ENCODE results near the gene TTC13. TPM values are rescaled to one million over a fixed set of nuclear protein-coding genes. Genes with fewer than 3 reads are reported as not detected.

TTC13 gene, protein sequence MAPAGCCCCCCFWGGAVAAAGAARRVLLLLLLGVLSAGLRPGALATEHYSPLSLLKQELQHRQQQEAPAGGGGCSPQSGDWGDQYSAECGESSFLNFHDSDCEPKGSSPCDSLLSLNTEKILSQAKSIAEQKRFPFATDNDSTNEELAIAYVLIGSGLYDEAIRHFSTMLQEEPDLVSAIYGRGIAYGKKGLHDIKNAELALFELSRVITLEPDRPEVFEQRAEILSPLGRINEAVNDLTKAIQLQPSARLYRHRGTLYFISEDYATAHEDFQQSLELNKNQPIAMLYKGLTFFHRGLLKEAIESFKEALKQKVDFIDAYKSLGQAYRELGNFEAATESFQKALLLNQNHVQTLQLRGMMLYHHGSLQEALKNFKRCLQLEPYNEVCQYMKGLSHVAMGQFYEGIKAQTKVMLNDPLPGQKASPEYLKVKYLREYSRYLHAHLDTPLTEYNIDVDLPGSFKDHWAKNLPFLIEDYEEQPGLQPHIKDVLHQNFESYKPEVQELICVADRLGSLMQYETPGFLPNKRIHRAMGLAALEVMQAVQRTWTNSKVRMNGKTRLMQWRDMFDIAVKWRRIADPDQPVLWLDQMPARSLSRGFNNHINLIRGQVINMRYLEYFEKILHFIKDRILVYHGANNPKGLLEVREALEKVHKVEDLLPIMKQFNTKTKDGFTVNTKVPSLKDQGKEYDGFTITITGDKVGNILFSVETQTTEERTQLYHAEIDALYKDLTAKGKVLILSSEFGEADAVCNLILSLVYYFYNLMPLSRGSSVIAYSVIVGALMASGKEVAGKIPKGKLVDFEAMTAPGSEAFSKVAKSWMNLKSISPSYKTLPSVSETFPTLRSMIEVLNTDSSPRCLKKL
- 10 to 100 TPM; 15.2 to 24.3 TPM for total RNA-seq
- 10 to 100 TPM; 20.3 to 29.4 (median 25.8) TPM for polyA plus RNA-seq (ENCODE audit: insufficient read length in 6 of 6)
- long read RNA-seq, donor 1: 0 reads
- long read RNA-seq, donor 2, partial matches to known transcripts: 34 of 48 reads
- long read RNA-seq, donor 2, other reads (novel, unspliced or antisense): 14 of 48 reads
- long read RNA-seq, donor 3: 0 reads
- long read RNA-seq, donor 4, partial matches to known transcripts: 1 of 1 reads
- long read RNA-seq, donor 4, other reads (novel, unspliced or antisense): 0 of 1 reads
- long read RNA-seq, donor 5: 0 reads
- long read RNA-seq, donor 6: 0 reads
- long read RNA-seq, donor 7: 0 reads
- long read RNA-seq, donor 8, partial matches to known transcripts: 21 of 21 reads
- long read RNA-seq, donor 8, other reads (novel, unspliced or antisense): 0 of 21 reads
- long read RNA-seq, donor 9: 0 reads
- long read RNA-seq, donor 10, partial matches to known transcripts: 1 of 1 reads
- long read RNA-seq, donor 10, other reads (novel, unspliced or antisense): 0 of 1 reads
- long read RNA-seq, donor 11: 0 reads
- long read RNA-seq, donor 12, partial matches to known transcripts: 0 of 1 reads
- long read RNA-seq, donor 12, other reads (novel, unspliced or antisense): 0 of 1 reads

DNA sequence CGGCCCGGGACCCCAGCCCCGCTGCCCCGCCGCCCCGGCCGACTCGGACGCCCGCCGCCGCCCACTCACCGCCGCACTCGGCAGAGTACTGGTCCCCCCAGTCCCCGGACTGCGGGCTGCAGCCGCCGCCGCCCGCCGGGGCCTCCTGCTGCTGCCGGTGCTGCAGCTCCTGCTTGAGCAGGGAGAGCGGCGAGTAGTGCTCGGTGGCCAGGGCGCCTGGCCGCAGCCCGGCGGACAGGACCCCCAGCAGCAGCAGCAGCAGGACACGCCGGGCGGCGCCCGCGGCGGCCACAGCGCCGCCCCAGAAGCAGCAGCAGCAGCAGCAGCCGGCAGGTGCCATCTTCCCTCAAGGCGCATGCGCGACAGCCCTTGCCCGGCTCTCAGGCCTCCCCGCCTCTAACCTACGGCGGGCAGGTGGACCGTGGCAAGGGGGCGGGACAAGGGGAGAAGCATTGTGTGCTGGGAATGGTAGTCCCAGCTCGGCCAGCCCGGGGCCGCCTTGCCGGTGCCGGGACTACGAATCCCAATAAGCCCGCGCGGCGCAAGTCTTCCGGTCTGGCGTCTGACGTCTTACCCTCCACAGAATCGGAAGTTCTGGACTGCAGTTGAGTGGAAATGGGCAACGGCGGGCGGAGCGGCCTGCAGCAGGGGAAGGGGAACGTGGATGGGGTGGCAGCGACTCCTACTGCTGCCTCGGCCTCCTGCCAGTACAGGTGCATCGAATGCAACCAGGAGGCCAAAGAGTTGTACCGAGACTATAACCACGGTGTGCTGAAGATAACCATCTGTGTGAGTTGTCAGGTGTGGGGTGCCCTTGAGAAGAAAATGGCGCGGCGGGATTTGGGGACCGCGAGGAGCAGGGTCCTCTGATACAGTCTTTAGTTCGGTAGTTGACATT is at the start of gene TTC13, which contains the start of gene ARV1:
Gene TTC13, minus strand, starts transcription at position 371 of the 898 bp plus-strand sequence. Its CDS starts 31 bp downstream, at position 340.
Gene ARV1, plus strand, starts transcription at position 604 of the 898 bp plus-strand sequence. Its CDS starts 12 bp downstream, at position 616.
- no peaks in the 10 kb centered on the region for H3K9me3 ChIP-seq
- TF ChIP-seq, protein P1, sequence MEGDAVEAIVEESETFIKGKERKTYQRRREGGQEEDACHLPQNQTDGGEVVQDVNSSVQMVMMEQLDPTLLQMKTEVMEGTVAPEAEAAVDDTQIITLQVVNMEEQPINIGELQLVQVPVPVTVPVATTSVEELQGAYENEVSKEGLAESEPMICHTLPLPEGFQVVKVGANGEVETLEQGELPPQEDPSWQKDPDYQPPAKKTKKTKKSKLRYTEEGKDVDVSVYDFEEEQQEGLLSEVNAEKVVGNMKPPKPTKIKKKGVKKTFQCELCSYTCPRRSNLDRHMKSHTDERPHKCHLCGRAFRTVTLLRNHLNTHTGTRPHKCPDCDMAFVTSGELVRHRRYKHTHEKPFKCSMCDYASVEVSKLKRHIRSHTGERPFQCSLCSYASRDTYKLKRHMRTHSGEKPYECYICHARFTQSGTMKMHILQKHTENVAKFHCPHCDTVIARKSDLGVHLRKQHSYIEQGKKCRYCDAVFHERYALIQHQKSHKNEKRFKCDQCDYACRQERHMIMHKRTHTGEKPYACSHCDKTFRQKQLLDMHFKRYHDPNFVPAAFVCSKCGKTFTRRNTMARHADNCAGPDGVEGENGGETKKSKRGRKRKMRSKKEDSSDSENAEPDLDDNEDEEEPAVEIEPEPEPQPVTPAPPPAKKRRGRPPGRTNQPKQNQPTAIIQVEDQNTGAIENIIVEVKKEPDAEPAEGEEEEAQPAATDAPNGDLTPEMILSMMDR (IDR thresholded peaks at IDR 0.05): peak; percentile 10 to 43
- DNase-seq (peak; percentile 95 to 100 (median 98)), ATAC-seq (peak; percentile 99)
- H3K27ac ChIP-seq: peak within 1 kb of the TSS; percentile 57 to 82
- H3K4me1 ChIP-seq: peaks cover 16 to 39% of the 10 kb centered on the region in 2 donors
- no peaks in the 10 kb centered on the region for H3K27me3 ChIP-seq
- H3K36me3 ChIP-seq: peaks cover 0 to 20% of the 10 kb centered on the region in 2 donors
- intact Hi-C loops (cut with DNase I): no loop called here
- H3K4me3 ChIP-seq: peak within 1 kb of the TSS; percentile 65 to 71

- H3K4me3 ChIP-seq: no peak overlapping the region
- no peaks in the 10 kb centered on the region for H3K36me3 ChIP-seq
- TF ChIP-seq, protein P1 (IDR thresholded peaks at IDR 0.05): no peak
- H3K27me3 ChIP-seq: no peaks in the 10 kb centered on the region
- DNase-seq: no peak
- no peak for ATAC-seq
- no peaks in the 10 kb centered on the region for H3K9me3 ChIP-seq
- H3K27ac ChIP-seq: peak overlapping the region in 1 of 2 donors; percentile 48
- peaks cover 0 to 26% of the 10 kb centered on the region in 2 donors for H3K4me1 ChIP-seq
- intact Hi-C loops (cut with DNase I): no loop called here
Observed at GRCh38 chr1:231027971-231028370, 49.3 kb upstream of the TTC13 start.

DNA sequence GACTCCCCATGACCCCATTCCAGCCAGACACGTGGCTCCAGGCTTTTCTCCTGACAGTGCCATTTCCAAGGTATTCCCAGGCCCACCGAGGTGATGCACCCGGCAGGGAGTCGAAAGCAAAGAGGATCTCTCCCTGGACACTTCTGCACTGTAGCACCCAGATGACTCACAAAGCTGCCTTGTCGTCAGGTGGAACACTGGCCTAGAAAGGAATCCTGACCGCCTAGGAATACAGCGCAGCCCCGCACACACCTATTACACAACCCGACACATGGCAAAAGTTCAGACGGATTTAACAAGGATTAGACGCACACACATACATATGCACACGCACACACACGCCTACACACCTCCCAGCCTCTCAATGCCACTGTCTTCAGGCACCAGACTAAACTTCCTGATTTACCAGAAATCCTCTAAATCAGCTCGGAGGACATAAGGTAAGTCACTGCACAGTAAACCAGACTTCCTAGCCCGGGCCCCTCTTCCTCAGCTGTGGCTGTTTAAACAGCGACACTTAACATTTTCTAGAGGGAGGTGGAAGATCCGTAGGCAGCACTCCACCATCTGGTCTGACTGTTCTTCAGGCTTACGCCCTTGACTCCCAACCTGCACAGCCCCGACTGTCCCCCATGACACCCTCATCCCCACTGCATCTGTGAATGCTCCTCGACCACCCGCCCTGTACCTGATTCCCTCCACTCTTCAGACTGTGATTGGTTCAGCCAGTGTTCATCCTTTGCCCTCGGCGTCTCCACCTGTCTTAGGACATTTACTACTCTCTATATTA is 48.7 kb upstream of the TTC13 start:
- Histone ChIP-seq H3K9me3 (no peaks in the 10 kb centered on the region), H3K4me3 (no peak overlapping the region), H3K36me3 (no peaks in the 10 kb centered on the region), H3K27ac (no peak overlapping the region), H3K4me1 (peaks cover 0 to 22% of the 10 kb centered on the region in 2 donors), H3K27me3 (no peaks in the 10 kb centered on the region)
- ATAC-seq (peak; percentile 77), DNase-seq (no peak)
- TF ChIP-seq, protein P1 (IDR thresholded peaks at IDR 0.05): no peak
- intact Hi-C loops (cut with DNase I): no loop called here
